Stimulated activated CD4-positive, alpha-beta T cell treated with anti-CD3 and anti-CD28 coated beads, Interleukin-1b, Interleukin-23, amount 100 ng/mL, for 48 hours (primary cell): ENCODE measurements around the gene COL24A1.

ENCODE experiments used
- DNase-seq: peaks from one replicate; pipeline ENCODE4 v3.0.0-alpha.2; 2020

The COL24A1 gene

DNA sequence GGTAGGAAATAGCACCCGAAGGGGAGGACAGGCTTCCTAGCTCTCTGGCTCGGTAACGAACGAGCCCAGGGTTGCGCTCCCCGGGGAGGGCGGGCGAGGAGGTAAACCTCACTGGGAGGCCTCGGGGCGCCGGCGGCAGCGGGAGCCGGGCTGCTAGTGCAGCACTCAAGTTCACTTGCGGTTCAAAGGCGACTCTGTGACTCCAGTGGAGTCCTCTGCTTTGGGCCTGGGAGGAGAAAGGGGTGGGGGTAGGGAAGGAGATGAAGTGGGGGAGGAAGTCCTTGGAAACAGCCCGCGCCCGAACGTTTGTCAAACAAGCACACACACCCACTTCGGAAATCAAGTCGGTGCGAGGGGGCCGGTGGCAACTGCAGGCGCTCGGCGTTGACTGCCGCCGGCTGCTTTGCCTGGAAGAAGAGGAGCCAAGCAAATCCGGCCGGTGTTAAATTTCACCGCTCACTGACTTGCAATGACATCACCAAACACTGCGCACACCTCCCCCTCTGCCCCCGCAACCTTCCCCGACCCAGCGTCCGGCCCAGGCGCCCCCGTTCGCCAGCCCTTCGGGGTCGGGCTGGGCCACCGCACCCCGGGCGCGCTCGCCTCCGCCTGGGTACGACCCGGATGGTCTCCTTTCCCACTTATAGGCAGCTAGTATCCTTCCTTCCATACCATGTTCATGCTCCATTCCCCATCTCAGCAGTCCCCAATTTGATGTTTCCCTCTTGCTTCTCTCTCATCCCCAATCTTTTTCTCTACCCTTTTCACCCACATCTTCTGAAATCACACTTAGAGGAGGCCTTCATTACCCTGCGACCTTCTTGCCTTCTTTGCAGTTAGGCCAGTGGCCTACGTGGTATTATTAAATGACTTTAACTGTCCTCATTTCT lies at the start of gene COL24A1:
TSS of gene COL24A1 (minus strand) at position 207 of the 890 bp plus-strand sequence. CDS start 376 bp downstream, outside the sequence.
- DNase-seq, result no peak

- DNase-seq, result no peak
These were observed 49.2 kb upstream of the COL24A1 start for GRCh38 chr1:86205741-86206140.

- DNase-seq, result no peak
These were observed 46.2 kb upstream of the COL24A1 start for GRCh38 chr1:86202552-86203340.

DNA sequence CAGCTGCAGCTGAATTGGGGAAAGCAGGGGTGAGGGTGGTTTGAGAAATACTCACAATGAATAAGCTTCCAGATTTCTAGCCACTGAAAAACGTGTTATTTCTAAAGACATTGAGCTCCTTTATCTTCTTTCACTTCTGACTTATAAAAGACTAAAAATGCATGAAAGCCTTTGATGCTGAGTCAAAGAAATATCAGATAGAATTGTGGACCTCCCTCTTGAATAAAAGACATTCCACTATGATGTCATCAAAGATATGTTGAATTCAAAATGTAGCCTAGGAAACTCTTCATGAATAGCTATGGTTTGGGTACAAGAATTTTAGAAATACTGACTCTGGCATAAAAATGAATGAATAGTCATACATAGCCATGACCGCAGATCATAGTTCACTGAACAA lies 44.7 kb upstream of the COL24A1 start:
- no peak for DNase-seq

GRCh38 chr1:86200901-86201300 lies 44.3 kb upstream of the COL24A1 start:
- DNase-seq, result no peak

- DNase-seq, result no peak
These were observed 40.8 kb upstream of the COL24A1 start for GRCh38 chr1:86197206-86197855.

- no peak for DNase-seq
These were observed 38.7 kb upstream of the COL24A1 start for GRCh38 chr1:86195281-86195680.

DNA sequence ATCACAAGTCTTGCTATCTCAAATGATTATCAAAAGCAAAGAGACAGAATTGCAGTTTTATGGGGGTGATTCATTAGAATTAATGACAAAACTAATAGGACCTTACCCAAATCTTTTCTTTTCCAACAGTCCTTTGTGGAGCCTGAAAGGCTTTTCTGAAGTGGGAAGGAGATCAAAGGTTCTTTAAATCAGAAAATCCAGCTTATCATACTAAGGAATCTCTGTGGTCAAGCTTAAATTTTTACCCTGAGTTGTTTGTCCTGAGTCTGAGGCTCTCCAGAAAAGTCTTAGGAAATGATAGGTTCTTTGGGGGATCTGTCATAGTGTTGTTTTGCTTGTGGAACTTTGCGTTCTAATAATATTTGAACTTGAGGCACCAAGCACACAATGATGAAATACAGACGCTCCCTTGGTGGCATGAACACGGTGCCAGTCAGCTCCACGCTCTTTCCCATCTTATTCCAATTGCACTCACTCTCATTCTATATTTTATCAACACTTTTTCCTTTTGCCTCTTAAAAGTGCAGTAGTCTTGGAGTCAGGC lies 38.0 kb upstream of the COL24A1 start:
- DNase-seq, result no peak

DNA sequence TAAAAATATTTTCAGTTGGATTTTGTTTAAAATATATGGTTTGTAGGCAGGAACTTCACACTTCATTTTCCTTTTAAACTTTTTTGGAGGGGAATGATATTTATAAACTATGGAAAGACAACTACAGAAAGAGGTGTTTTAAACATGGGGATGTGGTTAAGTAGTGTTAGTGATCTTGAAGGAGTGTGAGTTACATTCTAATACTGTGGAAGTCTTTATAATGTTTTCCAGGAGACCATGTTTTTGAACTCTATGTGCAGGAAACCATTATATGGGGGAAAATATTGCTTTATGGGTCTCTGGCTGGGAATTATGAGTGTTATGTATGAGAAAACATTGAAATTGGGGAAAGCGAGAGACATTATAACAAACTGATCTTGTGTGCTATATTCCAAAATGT lies 35.8 kb upstream of the COL24A1 start:
- no peak for DNase-seq

GRCh38 chr1:86191958-86192357 lies 35.4 kb upstream of the COL24A1 start:
- no peak for DNase-seq

DNA sequence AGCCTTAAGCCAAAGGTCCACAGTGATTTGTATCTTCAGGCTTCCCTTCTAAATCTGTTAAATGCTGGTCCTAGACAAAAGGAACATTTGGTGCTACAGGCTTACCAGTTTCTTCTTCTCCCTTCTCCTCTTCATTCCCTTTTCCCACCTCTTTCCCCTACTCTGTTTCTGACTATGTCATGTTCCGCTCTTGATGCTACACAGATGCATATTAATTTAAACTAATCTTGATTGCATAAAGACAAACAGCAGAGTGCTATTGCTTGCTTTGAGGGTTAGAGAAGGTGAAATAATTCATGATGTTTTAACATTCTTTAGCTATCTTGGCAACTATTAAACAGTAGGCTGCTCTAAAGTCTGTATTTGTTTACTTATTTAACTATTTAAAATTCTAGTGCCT lies 34.3 kb upstream of the COL24A1 start:
- no peak for DNase-seq

DNA sequence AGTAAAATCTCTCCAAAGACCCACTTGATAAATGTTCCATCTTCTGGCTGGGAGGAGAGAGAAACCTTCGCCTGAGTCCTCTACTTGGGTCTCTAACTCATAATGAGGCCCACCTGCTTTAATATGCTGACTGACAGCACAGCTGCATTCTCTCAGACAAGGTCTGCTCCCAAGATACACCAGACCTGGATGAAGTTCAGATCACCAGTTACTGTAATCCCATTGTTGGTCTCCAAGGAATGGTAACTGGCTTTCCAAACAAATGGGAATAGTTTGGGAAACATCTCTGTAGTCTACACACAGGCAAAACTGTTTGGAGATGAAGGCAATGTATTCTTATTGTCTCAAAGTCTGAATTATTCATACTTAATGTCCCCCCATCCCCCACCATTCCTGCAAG lies 27.9 kb upstream of the COL24A1 start:
- no peak for DNase-seq

DNA sequence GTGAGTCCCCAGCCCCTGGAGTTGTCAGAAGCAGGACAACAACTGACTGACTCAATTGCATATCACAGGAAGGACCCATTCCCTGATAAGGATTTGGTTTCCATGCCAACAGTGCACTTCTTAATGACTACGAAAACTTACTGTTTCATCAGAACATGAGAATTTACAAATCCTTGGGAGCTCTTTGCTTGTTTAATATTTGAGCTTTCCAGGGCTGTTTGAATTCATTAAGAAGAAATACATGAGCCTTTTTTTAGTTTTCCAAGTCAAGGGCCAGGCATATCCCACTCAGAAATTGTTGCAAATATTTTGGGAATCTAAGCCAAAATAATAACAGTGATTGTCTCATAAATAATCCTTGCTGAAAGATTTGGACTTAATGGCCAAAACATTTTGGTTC lies 27.2 kb upstream of the COL24A1 start:
- no peak for DNase-seq

GRCh38 chr1:86176226-86176625 lies 19.7 kb upstream of the COL24A1 start:
- no peak for DNase-seq

DNA sequence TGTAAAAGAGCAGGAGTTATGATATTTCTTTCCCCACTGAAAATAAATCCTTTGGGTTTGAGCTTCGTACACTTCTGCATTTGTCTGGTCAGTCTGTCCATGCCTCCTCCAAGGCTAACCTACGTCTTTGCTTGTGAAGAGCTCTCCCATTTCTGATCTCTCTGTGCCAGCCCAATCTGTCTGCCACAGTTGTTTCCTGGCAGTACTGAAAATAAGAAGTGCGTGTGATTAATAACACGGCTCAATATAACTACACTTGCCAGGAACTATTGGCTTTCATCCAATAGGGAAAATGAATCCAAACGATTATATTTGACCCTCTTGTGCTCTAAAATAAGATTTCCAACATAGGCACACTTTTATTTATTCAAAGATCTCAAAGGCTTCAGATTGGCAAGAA lies 19.2 kb upstream of the COL24A1 start:
- DNase-seq, result no peak

DNA sequence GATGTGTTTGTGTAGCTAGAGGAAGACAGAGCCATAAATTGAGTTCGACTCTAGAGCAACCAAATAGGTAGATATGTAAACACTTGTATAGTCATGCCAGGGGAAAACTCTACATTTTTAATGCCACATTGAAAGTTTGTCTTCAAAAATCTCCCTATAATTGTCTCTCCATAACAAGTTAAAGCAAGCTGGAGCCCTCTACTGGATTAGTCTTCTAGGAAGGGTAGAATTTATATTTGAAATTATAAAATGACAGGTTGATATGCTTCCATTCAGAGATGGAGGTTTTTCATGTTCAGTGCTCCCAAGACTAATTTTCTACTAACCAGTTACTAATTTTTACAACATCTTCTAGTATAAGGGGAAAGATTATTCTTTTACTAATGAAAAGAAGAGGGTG lies 13.1 kb upstream of the COL24A1 start:
- DNase-seq, result no peak

GRCh38 chr1:86159800-86160199 lies 3.2 kb upstream of the COL24A1 start:
- DNase-seq, result no peak

- DNase-seq, result no peak
These were observed 586 bp downstream of the COL24A1 start for GRCh38 chr1:86155807-86156565.

DNA sequence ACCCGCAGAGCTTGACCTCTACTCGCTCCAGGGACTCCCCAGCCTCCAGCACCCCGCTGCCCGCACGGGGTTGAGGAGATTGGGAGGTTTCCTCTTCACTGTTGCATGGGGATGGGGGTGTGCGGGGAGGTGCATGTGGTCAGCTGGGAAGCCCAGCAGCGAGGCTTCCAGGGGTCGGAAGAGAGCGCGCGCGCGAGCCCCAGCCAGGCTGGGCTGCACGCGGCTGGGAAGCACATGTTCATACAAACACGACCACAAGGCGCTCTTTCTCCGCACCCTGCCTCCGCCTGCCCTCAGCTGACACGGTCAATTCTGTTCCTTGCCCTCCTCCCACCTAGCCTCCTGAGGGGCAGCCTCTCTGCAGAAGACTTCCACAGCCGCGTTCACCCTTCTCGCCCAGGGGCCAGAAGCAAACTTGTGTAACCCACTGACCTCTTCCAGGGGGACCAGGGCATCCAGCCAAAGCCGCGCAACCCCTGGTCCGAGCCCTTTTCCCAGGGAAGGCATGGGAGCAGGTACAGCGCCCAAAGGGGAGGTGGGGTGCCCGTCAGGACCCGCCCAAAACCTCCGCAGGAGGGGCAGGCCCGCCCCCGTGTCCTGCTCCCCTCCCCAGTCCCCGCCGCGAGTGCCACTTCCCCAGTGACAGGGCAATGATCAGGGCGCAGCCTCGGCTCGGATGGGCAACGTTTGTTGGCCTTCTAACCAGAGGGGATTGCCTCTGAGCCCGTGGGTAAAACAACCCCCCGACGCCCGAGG lies 1.3 kb downstream of the COL24A1 start:
- DNase-seq, result no peak

DNA sequence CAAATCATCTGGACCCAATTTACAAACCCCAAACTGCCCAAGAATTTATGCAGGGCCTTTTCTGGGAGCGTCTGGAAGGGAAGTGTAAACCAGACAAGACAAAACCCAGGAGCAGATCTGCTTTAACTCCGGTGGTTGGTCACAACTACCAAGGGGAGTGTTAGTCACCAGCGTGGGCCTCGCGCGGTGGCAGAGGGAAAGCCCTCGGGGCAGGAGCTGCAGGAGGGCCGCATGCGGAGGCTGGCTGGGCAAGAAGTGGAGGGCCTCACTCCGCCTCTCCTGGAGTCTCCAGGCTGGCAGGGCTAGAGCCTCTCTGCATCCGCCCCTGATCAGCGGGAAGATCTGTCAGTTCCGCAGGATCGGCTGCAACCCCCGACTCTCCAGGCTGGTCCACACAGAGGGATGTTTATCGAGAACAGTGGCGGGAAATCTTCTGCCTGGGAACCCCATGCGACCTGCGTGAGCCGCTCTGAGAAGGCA lies 2.0 kb downstream of the COL24A1 start:
- no peak for DNase-seq

- DNase-seq, result no peak
These were observed 2.7 kb downstream of the COL24A1 start for GRCh38 chr1:86153836-86154235.

- DNase-seq, result no peak
These were observed 3.7 kb downstream of the COL24A1 start for GRCh38 chr1:86152887-86153286.
